HG02623 (cell line): ENCODE results near the gene USP6.
"Not testable (repeated sequence)": the region's sequence is repeated elsewhere in the genome, so short reads cannot be mapped to it uniquely, and the experiment has no call there.

Source experiments
- ATAC-seq: cut with Tn5 transposase; IDR thresholded peaks from one replicate; pipeline ENCODE4 v1.9.1; 2021; ENCODE audit warnings: moderate library complexity; ENCODE audit not compliant: unreplicated experiment

USP6 gene

GRCh38 chr17:5135131-5135712 lies 19.4 kb downstream of the USP6 start:
- ATAC-seq: not testable (repeated sequence)

DNA sequence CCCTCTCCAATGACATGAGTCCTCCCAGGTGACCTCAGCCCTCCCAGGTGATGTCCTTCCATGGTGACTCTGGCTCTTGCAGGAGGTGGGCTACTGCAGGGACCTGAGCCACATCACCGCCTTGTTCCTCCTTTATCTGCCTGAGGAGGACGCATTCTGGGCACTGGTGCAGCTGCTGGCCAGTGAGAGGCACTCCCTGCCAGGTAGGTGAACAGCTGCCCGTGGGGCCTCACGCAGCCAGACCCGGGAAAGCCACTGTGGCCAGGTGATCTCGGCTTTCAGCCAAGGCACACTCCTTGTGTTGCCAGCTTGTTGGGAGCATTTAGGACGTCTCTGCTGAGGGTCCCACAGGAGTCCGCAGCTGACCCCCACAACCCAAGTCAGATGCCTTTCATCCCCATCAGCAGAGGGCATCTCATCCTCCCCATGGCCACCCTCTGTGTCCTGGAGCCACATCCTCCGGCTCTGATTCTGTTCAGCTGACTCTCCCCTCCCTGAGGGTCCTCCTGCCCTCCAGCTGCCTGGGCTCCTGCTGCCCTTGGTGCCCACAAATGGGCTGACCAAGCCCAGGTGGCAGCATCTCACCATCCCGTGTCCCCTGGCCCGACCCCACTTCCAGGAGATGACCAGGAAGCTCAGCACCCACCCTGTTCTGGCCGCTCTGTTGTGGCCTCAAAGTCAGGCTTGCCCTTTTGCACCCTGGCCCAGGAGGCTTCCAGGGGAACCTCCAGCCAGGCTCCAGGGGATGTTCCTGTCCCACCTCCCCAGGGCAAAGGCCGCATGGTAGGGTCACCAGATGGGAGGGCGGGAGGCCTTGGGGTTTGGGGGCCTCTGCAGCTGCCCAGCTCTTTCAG lies 20.1 kb downstream of the USP6 start:
- no peak for ATAC-seq

DNA sequence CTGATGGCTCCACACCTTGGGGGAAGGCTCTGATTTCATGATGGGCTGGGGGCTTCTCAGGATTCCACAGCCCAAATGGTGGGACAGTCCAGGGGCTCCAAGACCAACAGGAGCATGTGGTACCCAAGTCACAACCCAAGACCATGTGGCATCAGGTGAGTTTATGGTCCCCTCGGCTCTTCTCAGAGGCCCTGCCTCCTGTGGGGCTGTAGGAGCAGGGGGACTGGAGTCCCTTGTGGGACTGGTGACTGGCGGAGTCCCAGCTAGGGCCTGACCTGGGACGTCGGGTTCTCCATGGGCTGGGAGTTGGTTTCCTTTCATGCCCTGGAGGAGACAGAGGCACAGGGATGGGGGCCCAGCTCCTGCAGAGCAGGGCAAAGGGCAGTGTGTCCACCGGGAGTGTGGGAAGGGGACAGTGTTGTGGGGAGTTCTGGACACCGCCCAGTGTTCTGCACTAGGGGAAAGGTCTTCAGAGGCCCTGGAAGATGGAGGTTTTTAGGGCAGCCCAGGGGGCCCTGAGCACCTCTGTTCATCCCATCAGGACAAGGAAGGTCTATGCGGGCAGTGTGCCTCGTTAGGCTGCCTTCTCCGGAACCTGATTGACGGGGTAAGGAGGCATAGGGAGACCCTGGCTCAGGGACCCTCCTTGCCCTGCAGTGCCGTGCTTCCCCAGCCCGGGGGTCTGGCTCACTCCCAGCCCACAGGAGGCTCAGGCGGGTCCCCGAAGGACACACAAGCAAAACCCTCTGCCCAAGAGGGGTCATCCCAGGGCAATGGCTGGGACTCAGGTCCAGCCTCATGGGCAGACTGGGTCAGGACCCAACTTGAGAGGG lies 21.0 kb downstream of the USP6 start:
- not testable (repeated sequence) for ATAC-seq

- ATAC-seq: not testable (repeated sequence)
Observed at GRCh38 chr17:5137511-5138197, 21.8 kb downstream of the USP6 start.

DNA sequence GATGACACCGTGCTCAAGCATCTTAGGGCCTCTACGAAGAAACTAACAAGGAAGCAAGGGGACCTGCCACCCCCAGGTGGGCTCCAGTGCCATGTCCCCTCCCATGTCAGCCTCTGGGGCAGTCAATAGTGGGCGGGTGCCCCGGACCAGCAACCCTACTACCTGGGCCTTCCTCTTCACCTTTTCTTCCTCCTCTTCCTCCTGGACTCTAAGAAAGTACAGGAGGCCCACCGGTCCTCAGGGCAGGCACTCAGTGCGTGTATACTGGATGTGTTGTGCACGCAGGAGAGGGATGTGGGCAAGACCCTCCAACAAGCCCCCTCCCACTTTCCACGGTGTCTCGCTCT lies 22.3 kb downstream of the USP6 start:
- not testable (repeated sequence) for ATAC-seq

DNA sequence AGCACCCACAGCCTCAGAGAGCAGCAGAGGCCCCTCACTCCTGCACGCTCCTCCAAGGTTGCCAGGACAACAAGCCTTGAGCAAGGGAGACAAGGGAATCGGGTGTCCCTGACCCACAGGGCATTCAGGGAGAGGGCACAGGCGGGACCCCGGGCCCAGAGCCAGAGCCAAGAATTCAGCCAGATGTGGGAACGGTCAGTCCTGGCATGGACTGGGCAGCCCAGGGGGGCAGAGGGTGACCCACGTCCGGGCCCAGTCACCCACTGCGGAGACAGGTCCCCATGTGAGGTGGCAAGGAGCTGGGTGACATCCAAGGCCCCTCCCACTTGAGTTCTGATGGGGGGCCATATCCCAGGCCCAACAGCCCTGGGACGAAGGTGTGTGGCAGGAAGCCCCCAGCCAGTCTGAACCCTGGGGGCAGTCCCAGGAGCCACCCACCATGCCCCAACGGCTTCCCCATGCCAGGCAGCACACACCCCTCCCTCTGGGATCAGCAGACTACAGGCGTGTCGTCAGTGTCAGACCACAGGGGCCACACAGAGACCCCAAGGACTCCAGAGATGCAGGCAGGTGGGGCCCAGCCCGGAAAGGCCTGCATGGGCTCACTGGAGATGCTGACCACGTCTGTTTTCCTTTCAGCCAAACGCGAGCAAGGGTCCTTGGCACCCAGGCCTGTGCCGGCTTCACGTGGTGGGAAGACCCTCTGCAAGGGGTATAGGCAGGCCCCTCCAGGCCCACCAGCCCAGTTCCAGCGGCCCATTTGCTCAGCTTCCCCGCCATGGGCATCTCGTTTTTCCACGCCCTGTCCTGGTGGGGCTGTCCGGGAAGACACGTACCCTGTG lies 23.0 kb downstream of the USP6 start:
- no peak for ATAC-seq

DNA sequence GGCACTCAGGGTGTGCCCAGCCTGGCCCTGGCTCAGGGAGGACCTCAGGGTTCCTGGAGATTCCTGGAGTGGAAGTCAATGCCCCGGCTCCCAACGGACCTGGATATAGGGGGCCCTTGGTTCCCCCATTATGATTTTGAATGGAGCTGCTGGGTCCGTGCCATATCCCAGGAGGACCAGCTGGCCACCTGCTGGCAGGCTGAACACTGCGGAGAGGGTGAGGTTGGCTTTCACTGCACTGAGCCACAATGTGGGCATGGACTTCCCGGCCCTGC lies 23.6 kb downstream of the USP6 start:
- ATAC-seq: no peak

- ATAC-seq: not testable (repeated sequence)
Observed at GRCh38 chr17:5142877-5143276, 27.0 kb downstream of the USP6 start.

DNA sequence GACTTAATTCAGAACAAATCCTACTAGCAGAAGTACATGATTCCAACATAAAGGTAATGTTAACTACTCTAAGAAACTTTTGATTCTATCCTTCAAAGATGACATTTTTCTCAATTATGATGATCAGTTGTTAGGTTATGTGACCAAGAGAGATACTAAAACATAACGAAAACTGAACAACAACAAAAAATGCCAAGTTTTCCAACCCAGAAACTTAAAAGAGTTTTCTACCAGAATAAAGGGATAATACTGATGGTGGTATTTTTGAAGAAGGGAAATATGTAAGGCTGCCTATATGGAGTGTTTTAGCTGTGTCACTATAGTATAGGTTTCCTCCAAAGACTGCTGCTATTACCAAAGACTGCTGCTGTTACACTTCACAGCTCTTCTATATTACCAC lies 30.3 kb downstream of the USP6 start:
- ATAC-seq: not testable (repeated sequence)

- not testable (repeated sequence) for ATAC-seq
Observed at GRCh38 chr17:5160702-5161101, 44.9 kb downstream of the USP6 start.

DNA sequence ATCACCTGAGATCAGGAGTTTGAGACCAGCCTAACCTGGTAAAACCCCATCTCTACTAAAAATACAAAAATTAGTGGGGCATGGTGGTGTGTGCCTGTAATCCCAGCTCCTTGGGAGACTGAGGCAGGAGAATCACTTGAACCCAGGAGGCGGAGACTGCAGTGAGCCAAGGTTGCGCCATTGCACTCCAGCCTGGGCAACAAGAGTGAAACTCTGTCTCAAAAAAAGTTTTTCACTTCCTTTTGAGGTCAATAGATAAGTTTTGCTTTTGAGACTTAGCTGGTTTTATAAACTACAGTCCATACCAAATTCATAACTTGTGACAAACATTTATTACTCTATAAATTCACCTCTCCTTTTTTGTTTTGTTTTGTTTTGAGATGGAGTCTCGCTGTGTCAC lies 46.0 kb downstream of the USP6 start:
- not testable (repeated sequence) for ATAC-seq

DNA sequence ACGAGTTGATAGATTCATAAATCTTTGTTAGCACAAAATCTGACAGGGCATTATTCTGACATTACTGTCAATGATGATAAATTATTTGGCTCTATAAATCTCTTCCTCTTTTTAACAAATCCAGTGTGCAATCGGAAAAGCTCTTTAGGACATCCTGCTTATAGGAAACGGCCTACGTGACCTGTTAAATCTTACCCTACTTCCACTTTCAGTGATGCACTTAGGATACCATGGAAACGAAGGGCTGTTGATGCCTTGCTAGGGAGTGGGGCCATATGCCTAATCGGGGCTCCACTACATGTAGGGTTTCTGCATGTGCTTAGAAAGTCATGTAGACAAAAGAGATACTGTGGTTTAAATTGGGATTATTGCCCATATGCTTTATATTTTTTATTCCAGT lies 48.6 kb downstream of the USP6 start:
- ATAC-seq: no peak

- ATAC-seq: not testable (repeated sequence)
Observed at GRCh38 chr17:5165791-5166564, 50.1 kb downstream of the USP6 start.

DNA sequence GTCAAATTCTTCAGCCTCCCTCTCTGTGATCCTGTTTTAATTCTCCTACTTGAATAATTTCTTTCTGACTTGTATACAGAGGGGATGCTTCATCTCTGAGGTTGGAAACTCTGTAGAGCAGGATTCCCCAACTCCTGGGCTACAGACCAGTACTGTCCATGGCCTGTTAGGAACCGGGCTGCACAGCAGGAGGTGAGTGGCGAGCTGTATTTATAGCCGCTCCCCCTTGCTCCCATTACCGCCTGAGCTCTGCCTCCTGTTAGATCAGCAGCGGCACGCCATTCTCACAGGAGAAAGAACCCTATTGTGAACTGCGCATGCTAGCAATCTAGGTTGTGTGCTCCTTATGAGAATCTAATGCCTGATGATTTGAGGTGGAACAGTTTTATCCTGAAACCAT lies 59.2 kb downstream of the USP6 start:
- not testable (repeated sequence) for ATAC-seq

GRCh38 chr17:5179003-5179402 lies 63.2 kb downstream of the USP6 start:
- ATAC-seq: no peak

GRCh38 chr17:5181509-5182305 lies 65.9 kb downstream of the USP6 start:
- no peak for ATAC-seq

DNA sequence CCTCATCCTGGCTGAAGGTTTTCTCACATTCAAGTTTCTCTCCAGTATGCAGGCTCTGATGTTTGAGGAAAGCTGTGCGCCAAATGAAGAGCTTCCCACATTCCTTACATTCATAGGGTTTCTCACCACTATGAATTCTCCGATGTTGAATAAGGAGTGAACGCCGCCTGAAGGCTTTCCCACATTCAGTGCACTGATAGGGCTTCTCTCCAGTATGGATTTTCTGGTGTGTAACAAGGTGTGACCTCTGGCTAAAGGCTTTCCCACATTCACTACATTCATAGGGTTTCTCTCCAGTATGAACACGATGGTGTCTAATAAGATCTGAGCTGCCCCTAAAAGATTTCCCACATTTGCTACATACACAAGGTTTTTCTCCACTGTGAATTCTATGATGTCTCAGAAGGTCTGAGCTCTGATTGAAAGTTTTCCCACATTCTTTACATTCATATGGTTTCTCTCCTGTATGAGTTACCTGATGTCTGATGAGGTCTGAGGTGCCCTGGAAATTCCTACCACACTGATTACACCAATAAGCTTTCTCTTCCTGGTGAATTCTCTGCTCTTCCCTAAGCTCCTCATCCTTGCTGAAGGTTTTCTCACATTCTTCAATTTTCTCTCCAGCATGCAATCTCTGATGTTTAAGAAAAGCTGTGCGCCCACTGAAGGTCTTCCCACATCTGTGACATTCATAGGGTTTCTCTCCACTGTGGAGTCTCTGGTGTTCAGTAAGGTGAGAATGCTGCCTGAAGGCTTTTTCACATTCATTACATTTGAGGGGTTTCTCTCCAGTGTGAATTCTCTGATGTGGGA lies 67.0 kb downstream of the USP6 start:
- ATAC-seq: no peak

DNA sequence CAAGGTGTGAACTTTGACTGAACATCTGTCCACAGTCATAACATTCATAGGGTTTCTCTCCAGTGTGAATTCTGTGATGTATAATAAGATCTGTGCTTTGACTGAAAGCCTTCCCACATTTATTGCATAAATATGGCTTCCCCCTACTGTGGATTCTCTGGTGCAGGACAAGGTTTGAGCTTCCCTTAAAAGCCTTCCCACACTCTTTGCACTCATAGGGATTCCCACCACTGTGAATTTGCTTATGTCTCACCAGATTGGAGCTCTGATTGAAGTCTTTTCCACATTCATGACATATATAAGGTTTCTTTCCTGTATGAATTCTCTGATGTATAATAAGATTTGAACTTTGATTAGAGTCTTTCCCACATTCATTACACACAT lies 67.6 kb downstream of the USP6 start:
- ATAC-seq: no peak
